H9 (cell line): ENCODE data around the gene RHOH. TPM values are rescaled to one million over a fixed set of nuclear protein-coding genes. Genes with fewer than 3 reads are reported as not detected.

Source experiments
- DNase-seq: peaks from one replicate; pipeline ENCODE4 v3.0.0-alpha.2; 2017
- H2AFZ ChIP-seq: one replicate; pipeline ENCODE4 v1.6.1; 2013; ENCODE audit warnings: mild to moderate bottlenecking, low read length, control low read depth, moderate library complexity
- H2AK5ac ChIP-seq: 2 replicates; pipeline ENCODE4 v1.6.1; 2013; ENCODE audit warnings: low read length, control low read depth, mixed read lengths; ENCODE audit not compliant: insufficient read length
- H2BK120ac ChIP-seq: one replicate; pipeline ENCODE4 v1.6.1; 2013; ENCODE audit warnings: low read depth, mild to moderate bottlenecking, low read length, control low read depth, inconsistent platforms; ENCODE audit not compliant: poor library complexity, severe bottlenecking
- H2BK12ac ChIP-seq: 2 replicates; pipeline ENCODE4 v1.6.1; 2013; ENCODE audit warnings: low read length, control low read depth, mixed read lengths, low read depth; ENCODE audit not compliant: insufficient read length
- H2BK15ac ChIP-seq: 2 replicates; pipeline ENCODE4 v1.6.1; 2013; ENCODE audit warnings: low read depth, low read length, control low read depth
- H2BK20ac ChIP-seq: one replicate; pipeline ENCODE4 v1.6.1; 2013; ENCODE audit warnings: low read depth, mild to moderate bottlenecking, low read length, control low read depth, inconsistent platforms; ENCODE audit not compliant: poor library complexity, severe bottlenecking
- H2BK5ac ChIP-seq: 2 replicates; pipeline ENCODE4 v1.6.1; 2013; ENCODE audit warnings: low read length, control low read depth, mixed read lengths; ENCODE audit not compliant: insufficient read length
- H3K14ac ChIP-seq: 2 replicates; pipeline ENCODE4 v1.6.1; 2013; ENCODE audit warnings: low read length, control low read depth; ENCODE audit not compliant: insufficient read depth
- H3K18ac ChIP-seq: 2 replicates; pipeline ENCODE4 v1.6.1; 2013; ENCODE audit warnings: low read depth, mild to moderate bottlenecking, mixed read lengths, low read length, control low read depth; ENCODE audit not compliant: insufficient read length
- H3K23ac ChIP-seq: 2 replicates; pipeline ENCODE4 v1.6.1; 2013; ENCODE audit warnings: low read length, control low read depth, mixed read lengths, low read depth; ENCODE audit not compliant: insufficient read length
- H3K23me2 ChIP-seq: 2 replicates; pipeline ENCODE4 v1.6.1; 2013; ENCODE audit warnings: low read depth, mild to moderate bottlenecking, mixed read lengths, low read length, control low read depth; ENCODE audit not compliant: insufficient read length, poor library complexity, severe bottlenecking
- H3K27ac ChIP-seq: 2 replicates; pipeline ENCODE4 v1.5.1; 2013; ENCODE audit warnings: low read length, control low read depth, mixed read lengths, low read depth; ENCODE audit not compliant: insufficient read length
- H3K27me3 ChIP-seq: 2 replicates; pipeline ENCODE4 v1.6.1; 2013; ENCODE audit warnings: low read length, control low read depth, inconsistent platforms; ENCODE audit not compliant: insufficient read depth
- H3K4ac ChIP-seq: 2 replicates; pipeline ENCODE4 v1.6.1; 2013; ENCODE audit warnings: low read depth, mild to moderate bottlenecking, control low read depth, inconsistent platforms, low read length, moderate library complexity
- H3K4me1 ChIP-seq: 2 replicates; pipeline ENCODE4 v1.6.1; 2013; ENCODE audit warnings: low read length, control low read depth, inconsistent platforms; ENCODE audit not compliant: insufficient read depth
- H3K4me2 ChIP-seq: 2 replicates; pipeline ENCODE4 v1.6.1; 2013; ENCODE audit warnings: low read length, control low read depth, mixed read lengths; ENCODE audit not compliant: insufficient read length, insufficient read depth
- H3K56ac ChIP-seq: 2 replicates; pipeline ENCODE4 v1.6.1; 2013; ENCODE audit warnings: low read depth, mild to moderate bottlenecking, mixed read lengths, low read length, control low read depth; ENCODE audit not compliant: insufficient read length
- H3K79me1 ChIP-seq: 2 replicates; pipeline ENCODE4 v1.6.1; 2013; ENCODE audit warnings: low read depth, mild to moderate bottlenecking, moderate library complexity, low read length, control low read depth, inconsistent platforms; ENCODE audit not compliant: insufficient read depth, poor library complexity, severe bottlenecking
- H3K79me2 ChIP-seq: 2 replicates; pipeline ENCODE4 v1.6.1; 2013; ENCODE audit warnings: low read length, control low read depth, inconsistent platforms; ENCODE audit not compliant: insufficient read depth
- H3K9ac ChIP-seq: 2 replicates; pipeline ENCODE4 v1.6.1; 2013; ENCODE audit warnings: low read length, control low read depth, mixed read lengths; ENCODE audit not compliant: insufficient read length; ENCODE audit errors: extremely low read depth
- H3K9me3 ChIP-seq: one replicate; pipeline ENCODE4 v1.6.1; 2013; ENCODE audit warnings: low read depth, low read length, inconsistent platforms; ENCODE audit not compliant: control insufficient read depth
- H3T11ph ChIP-seq: one replicate; pipeline ENCODE4 v1.6.1; 2013; ENCODE audit warnings: mild to moderate bottlenecking, low read length, control low read depth, inconsistent platforms
- H4K20me1 ChIP-seq: one replicate; pipeline ENCODE4 v1.6.1; 2013; ENCODE audit not compliant: control insufficient read depth, insufficient read length, insufficient read depth
- H4K5ac ChIP-seq: 2 replicates; pipeline ENCODE4 v1.6.1; 2013; ENCODE audit warnings: low read depth, mild to moderate bottlenecking, mixed read lengths, low read length, control low read depth; ENCODE audit not compliant: insufficient read length
- H4K8ac ChIP-seq: replicated peaks from 2 replicates; pipeline ENCODE4 v1.6.1; 2013; ENCODE audit warnings: low read length, control low read depth, mixed read lengths, low read depth; ENCODE audit not compliant: insufficient read length
- H4K91ac ChIP-seq: 2 replicates; pipeline ENCODE4 v1.6.1; 2013; ENCODE audit warnings: low read depth, mild to moderate bottlenecking, moderate library complexity, mixed read lengths, low read length, control low read depth; ENCODE audit not compliant: insufficient read length
- H3K27ac Mint-ChIP-seq, 3 experiments: 2 replicates in 2 of 3; 3 replicates in 1 of 3; pipeline ENCODE4 v1.8.0; 2020 to 2021; ENCODE audit warnings: mixed read lengths in 3 of 3, mild to moderate bottlenecking in 1 of 3, moderate library complexity in 1 of 3
- H3K27me3 Mint-ChIP-seq: 2 replicates; pipeline ENCODE4 v1.8.0; 2021; ENCODE audit warnings: low read depth, mild to moderate bottlenecking, moderate library complexity, mixed read lengths
- H3K36me3 Mint-ChIP-seq, 3 experiments: 2 replicates in 2 of 3; 3 replicates in 1 of 3; pipeline ENCODE4 v1.8.0; 2020 to 2021; ENCODE audit warnings: low read depth in 3 of 3, mixed read lengths in 3 of 3; ENCODE audit not compliant: insufficient read depth in 1 of 3
- H3K4me1 Mint-ChIP-seq, 2 experiments: 2 replicates each; pipeline ENCODE4 v1.8.0; 2020; ENCODE audit warnings: mixed read lengths in 2 of 2
- H3K4me3 Mint-ChIP-seq, 2 experiments: 2 replicates in 1 of 2; 3 replicates in 1 of 2; pipeline ENCODE4 v1.8.0; 2020 to 2021; ENCODE audit warnings: mild to moderate bottlenecking in 2 of 2, mixed read lengths in 2 of 2, moderate library complexity in 1 of 2
- H3K9me3 Mint-ChIP-seq, 2 experiments: 2 replicates in 1 of 2; 3 replicates in 1 of 2; pipeline ENCODE4 v1.8.0; 2020; ENCODE audit warnings: mild to moderate bottlenecking in 2 of 2, mixed read lengths in 2 of 2, moderate library complexity in 1 of 2
- WGBS: extraction: QIAGEN DNeasy Blood & Tissue Kit; methylation state at CpG from one replicate; pipeline ENCODE4 v1.1.7; 2013; ENCODE audit warnings: missing lambda C conversion rate, low lambda C conversion rate, mixed read lengths; ENCODE audit not compliant: insufficient read length; ENCODE audit errors: extremely low coverage; 5-methylcytosine and 5-hydroxymethylcytosine counted together
- total RNA-seq: library from RNA; stranded (reverse); gene quantifications from 2 replicates; pipeline ENCODE4 v1.2.1, GENCODE V29; 2021
- TF ChIP-seq, protein P1 (sequence below): fragments of 200-600 bp; sonication (generic); conservative IDR thresholded peaks from 3 replicates; pipeline ENCODE4 v1.8.0; 2021; ENCODE audit warnings: antibody characterized with exemption, mild to moderate bottlenecking

The RHOH gene
- total RNA-seq, 1 experiment from 2014 or later, result 7.1 TPM

DNA sequence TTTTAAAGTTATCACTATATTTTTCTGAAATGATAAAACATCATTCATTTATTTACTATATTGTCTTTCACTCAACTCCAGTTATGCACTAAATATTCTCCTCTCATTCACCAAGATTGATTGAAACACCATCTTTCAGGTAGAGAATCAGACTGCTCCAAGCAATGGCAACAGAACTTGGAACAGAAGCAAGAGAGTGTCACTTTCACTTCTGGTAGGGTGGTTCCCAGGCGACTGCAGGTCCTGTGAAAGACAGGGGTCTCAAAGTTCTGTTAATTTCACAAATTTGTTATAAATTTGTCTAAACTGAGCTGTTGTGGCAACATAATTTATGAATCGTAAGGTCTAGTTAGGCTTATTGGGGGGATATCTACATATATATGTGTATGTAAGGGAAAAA is 47.8 kb downstream of the RHOH start:
- Histone ChIP-seq H3K4me2 (no peak overlapping the region), H3K9me3 (no peaks in the 10 kb centered on the region), H4K20me1 (no peaks in the 10 kb centered on the region), H3K14ac (no peak overlapping the region), H4K5ac (no peak overlapping the region), H2BK15ac (no peak overlapping the region), H3K18ac (no peak overlapping the region), H3K79me1 (no peaks in the 10 kb centered on the region), H3K23ac (no peak overlapping the region), H2BK20ac (no peak overlapping the region), H3K27me3 (no peaks in the 10 kb centered on the region), H3T11ph (no peak overlapping the region), H4K91ac (no peak overlapping the region), H3K23me2 (no peaks in the 10 kb centered on the region), H2BK12ac (no peak overlapping the region), H3K4ac (no peak overlapping the region), H4K8ac (no peak overlapping the region), H3K27ac (no peak overlapping the region), H3K56ac (no peak overlapping the region), H2BK5ac (no peak overlapping the region), H2AFZ (no peak overlapping the region), H2BK120ac (no peak overlapping the region), H3K9ac (no peak overlapping the region), H3K4me1 (peaks cover 4% of the 10 kb centered on the region; the same call in 1 of the 2 replicates), H3K79me2 (no peaks in the 10 kb centered on the region), H2AK5ac (no peak overlapping the region)
- no peak for DNase-seq
- TF ChIP-seq, protein P1, sequence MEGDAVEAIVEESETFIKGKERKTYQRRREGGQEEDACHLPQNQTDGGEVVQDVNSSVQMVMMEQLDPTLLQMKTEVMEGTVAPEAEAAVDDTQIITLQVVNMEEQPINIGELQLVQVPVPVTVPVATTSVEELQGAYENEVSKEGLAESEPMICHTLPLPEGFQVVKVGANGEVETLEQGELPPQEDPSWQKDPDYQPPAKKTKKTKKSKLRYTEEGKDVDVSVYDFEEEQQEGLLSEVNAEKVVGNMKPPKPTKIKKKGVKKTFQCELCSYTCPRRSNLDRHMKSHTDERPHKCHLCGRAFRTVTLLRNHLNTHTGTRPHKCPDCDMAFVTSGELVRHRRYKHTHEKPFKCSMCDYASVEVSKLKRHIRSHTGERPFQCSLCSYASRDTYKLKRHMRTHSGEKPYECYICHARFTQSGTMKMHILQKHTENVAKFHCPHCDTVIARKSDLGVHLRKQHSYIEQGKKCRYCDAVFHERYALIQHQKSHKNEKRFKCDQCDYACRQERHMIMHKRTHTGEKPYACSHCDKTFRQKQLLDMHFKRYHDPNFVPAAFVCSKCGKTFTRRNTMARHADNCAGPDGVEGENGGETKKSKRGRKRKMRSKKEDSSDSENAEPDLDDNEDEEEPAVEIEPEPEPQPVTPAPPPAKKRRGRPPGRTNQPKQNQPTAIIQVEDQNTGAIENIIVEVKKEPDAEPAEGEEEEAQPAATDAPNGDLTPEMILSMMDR, result no peak
- WGBS, result no CpG with 5 or more reads among the region's 2 CpGs
- no peak overlapping the region for H3K27ac Mint-ChIP-seq
- no peaks in the 10 kb centered on the region for H3K27me3 Mint-ChIP-seq
- H3K36me3 Mint-ChIP-seq, result peaks cover 7 to 23% (median 8%) of the 10 kb centered on the region in 3 experiments; a peak in 6 of 7 replicates
- H3K4me3 Mint-ChIP-seq, result no peak overlapping the region
- peaks cover 11 to 12% of the 10 kb centered on the region in 2 experiments for H3K4me1 Mint-ChIP-seq
- H3K9me3 Mint-ChIP-seq, result no peaks in the 10 kb centered on the region; a peak in 1 of 5 replicates
